ENCODE data around the gene MEP1B.

MEP1B gene

DNA sequence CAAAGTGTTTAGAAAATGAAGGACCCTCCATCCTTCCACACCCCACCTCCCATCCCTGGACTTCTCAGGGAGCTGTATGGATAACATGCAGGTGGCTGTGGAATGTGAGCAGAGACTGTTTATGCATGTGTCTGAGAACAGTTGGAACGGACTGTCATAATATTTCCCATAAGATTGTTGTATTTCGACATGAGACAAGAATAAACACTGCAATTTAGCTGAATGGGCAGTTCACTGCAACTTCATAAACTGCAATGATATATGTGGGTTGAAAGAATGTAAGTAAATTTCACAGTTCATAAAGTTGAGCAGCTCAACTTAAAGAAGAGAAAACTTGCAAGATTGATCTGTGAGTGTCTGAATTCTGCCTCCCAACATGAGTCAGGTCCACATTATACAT is 74.6 kb downstream of the MEP1B start:
- Histone ChIP-seq H3K27ac (ENCODE audit: low read depth, low read length) (no peak overlapping the region), H3K27me3 (ENCODE audit: control insufficient read depth, insufficient read depth, low read length) (no peaks in the 10 kb centered on the region), H3K4me1 (ENCODE audit: control insufficient read depth, insufficient read depth, low read length) (no peaks in the 10 kb centered on the region), H3K9ac (ENCODE audit: low read depth, low read length) (no peak overlapping the region), H3K36me3 (ENCODE audit: control insufficient read depth, insufficient read depth, low read length) (0 out of 2 replicates have a peak, but pooled peaks cover under 1% of the 10 kb centered on the region), H3K4me3 (ENCODE audit: low read depth, low read length) (no peak overlapping the region), H3K9me3 (ENCODE audit: control insufficient read depth, insufficient read depth, low read length) (no peaks in the 10 kb centered on the region)

DNA sequence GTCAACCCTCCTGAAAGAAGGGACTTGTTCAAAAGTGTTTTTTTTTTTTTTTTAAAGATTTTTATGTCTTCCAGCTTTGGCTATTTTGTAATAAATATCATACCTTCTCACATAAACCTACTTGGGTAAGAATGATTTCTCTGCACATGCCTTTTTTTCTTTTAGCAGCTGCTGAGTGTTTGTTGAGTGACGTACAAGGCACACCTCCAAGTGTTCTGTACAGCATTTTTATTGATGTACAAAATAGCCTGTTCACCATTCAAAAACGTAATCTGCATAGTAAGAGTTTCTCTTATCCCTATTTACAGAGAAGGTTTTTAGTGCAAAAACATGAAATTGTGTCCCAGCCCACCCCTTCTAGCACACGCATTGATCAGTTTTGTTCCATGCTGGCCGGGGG is 77.6 kb downstream of the MEP1B start:
- Histone ChIP-seq H3K4me3 (ENCODE audit: low read depth, low read length) (no peak overlapping the region), H3K36me3 (ENCODE audit: control insufficient read depth, insufficient read depth, low read length) (0 out of 2 replicates have a peak, but pooled peaks cover 5% of the 10 kb centered on the region), H3K9ac (ENCODE audit: low read depth, low read length) (no peak overlapping the region), H3K9me3 (ENCODE audit: control insufficient read depth, insufficient read depth, low read length) (no peaks in the 10 kb centered on the region), H3K27me3 (ENCODE audit: control insufficient read depth, insufficient read depth, low read length) (no peaks in the 10 kb centered on the region), H3K4me1 (ENCODE audit: control insufficient read depth, insufficient read depth, low read length) (peaks cover 5% of the 10 kb centered on the region; the same call in 1 of the 2 replicates), H3K27ac (ENCODE audit: low read depth, low read length) (no peak overlapping the region)
